K562 (cell line): ENCODE measurements around the gene HNRNPK. TPM values are rescaled to one million over a fixed set of nuclear protein-coding genes. Genes with fewer than 3 reads are reported as not detected.
A peak's percentile ranks its signal among the peaks of the same experiment; 100 is the strongest.

ENCODE experiments used
- BRD4 ChIP-seq: fragments of 200-600 bp; sonication (generic); IDR thresholded peaks from 2 replicates; pipeline ENCODE4 v1.6.1; 2017; ENCODE audit warnings: inconsistent platforms
- ETS2 ChIP-seq: IDR thresholded peaks from 2 replicates; pipeline ENCODE4 v1.6.1; 2016; ENCODE audit warnings: borderline replicate concordance, missing genetic modification characterization, mild to moderate bottlenecking, moderate library complexity, missing compliant biosample characterization; ENCODE audit not compliant: poor library complexity, severe bottlenecking
- HCFC1 ChIP-seq: IDR thresholded peaks from 2 replicates; pipeline ENCODE4 v1.6.1; 2012; ENCODE audit warnings: low read depth, low read length, improper control_type of control experiment
- NFIX ChIP-seq: fragments of 250-450 bp; sonication (Bioruptor Pico); IDR thresholded peaks from 2 replicates; pipeline ENCODE4 v1.4.0; 2020; ENCODE audit warnings: low read depth, mild to moderate bottlenecking, moderate library complexity
- TAF15 ChIP-seq: fragments of 200-400 bp; formaldehyde crosslinking; IDR thresholded peaks from 2 replicates; pipeline ENCODE4 v1.6.1; 2017; ENCODE audit warnings: mild to moderate bottlenecking, low read depth, low read length, moderate library complexity
- ZBTB17 ChIP-seq: fragments of 450-650 bp; formaldehyde crosslinking; IDR thresholded peaks from 2 replicates; pipeline ENCODE4 v1.4.0; 2020; ENCODE audit warnings: mild to moderate bottlenecking
- ZNF444 ChIP-seq: fragments of 250-450 bp; sonication (Bioruptor Pico); IDR thresholded peaks from 2 replicates; pipeline ENCODE4 v1.4.0; 2020; ENCODE audit warnings: mild to moderate bottlenecking, moderate library complexity
- ZNF586 ChIP-seq: fragments of 450-650 bp; formaldehyde crosslinking; conservative IDR thresholded peaks from 2 replicates; pipeline ENCODE4 v1.4.0; 2020; ENCODE audit warnings: mild to moderate bottlenecking, moderate library complexity
- polyA plus RNA-seq, 8 experiments: library from polyadenylated mRNA; depleted of rRNA in 4 of 8; stranded (reverse) in 5 of 8; unstranded in 3 of 8; fragments of >200 nt; fragmentation: Nextera tagmentation in 2 of 8; fragmentation: Illumina TruSeq in 1 of 8; extraction: Ambion mirVana in 2 of 8; extraction: Trizol in 1 of 8; gene quantifications; 2 replicates each; pipeline versions ENCODE4 v1.2.1 to v1.2.3, GENCODE V29; 2011 to 2014; ENCODE audit warnings: inconsistent platforms in 1 of 8, missing spikeins in 1 of 8
- total RNA-seq, 7 experiments: library from RNA; depleted of rRNA in 6 of 7; stranded (reverse); fragments of >200 nt in 6 of 7; fragmentation: Illumina TruSeq in 2 of 7; extraction: Trizol in 2 of 7; gene quantifications; 2 replicates each; pipeline versions ENCODE4 v1.2.1 to v1.2.3, GENCODE V29; 2011 to 2021; ENCODE audit warnings: low replicate concordance in 1 of 7
- TF ChIP-seq, protein P1 (sequence below), 2 experiments: fragments of 450-650 bp; conservative IDR thresholded peaks; 2 replicates each; pipeline ENCODE4 v1.6.1; 2017; ENCODE audit warnings: mild to moderate bottlenecking in 2 of 2, moderate library complexity in 2 of 2
- TF ChIP-seq, protein P2 (sequence below), 2 experiments: fragments of 450-650 bp; formaldehyde crosslinking in 1 of 2; IDR thresholded peaks; 2 replicates each; pipeline versions ENCODE4 v1.4.0 to v1.6.1; 2014 to 2020; ENCODE audit warnings: mild to moderate bottlenecking in 2 of 2, borderline replicate concordance in 1 of 2, low read depth in 1 of 2
- TF ChIP-seq, protein P3 (sequence below): sonication (generic); formaldehyde crosslinking; IDR thresholded peaks from 2 replicates; pipeline ENCODE4 v1.8.1; 2023; ENCODE audit warnings: missing genetic modification reagents, mild to moderate bottlenecking, borderline replicate concordance

Gene HNRNPK
- total and polyA plus RNA-seq, 9 of the 15 experiments (the other 6 are each of a cell fraction or from before 2014, with no cell fraction given): 224 to 883 (median 618) TPM

DNA sequence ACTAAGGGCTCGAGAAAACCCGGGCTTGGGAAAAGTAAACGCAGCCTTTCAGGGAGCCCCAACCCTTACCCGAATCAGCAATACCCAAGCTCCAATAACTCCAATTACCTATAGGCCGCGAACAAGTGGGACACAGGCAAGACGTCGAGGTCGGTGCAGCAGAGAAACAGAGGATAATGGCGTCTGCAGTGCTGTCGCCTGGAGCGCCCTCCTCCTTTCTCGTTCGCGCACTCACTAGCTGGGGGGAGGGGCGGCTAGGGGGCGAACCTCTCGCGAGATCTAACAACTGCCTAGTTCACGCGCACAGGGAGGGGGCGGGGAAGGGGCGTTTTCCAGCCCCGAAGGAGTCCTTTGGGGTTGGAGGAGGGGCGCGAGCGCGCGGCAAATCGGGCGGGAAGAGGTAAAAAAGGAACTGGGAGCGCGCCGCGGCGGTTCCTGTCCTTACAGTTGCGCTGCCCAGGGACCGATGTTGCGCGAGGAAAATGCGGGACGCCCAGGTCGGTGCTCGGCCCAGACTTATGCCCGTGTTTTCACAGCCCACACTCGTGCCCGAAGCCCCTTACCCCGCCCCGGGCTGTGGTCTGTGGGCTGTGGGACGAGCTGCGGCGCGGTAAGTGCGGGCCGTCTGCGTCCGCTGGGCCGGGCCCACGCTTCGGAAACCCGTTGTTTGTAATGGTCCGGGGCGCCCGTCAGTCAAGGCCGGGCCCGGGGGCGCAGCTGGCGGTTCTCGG is 545 bp upstream of the HNRNPK start, which contains the start of gene RMI1 (continued):
- TF ChIP-seq BRD4 (no peak), ZNF444 (CRISPR knock-in tag) (no peak), NFIX (CRISPR knock-in tag) (no peak), ZBTB17 (CRISPR knock-in tag) (no peak), ETS2 (tag) (no peak), TAF15 (no peak), ZNF586 (no peak), HCFC1 (no peak; the same call in 1 of the 2 replicates)
- TF ChIP-seq, protein P1, sequence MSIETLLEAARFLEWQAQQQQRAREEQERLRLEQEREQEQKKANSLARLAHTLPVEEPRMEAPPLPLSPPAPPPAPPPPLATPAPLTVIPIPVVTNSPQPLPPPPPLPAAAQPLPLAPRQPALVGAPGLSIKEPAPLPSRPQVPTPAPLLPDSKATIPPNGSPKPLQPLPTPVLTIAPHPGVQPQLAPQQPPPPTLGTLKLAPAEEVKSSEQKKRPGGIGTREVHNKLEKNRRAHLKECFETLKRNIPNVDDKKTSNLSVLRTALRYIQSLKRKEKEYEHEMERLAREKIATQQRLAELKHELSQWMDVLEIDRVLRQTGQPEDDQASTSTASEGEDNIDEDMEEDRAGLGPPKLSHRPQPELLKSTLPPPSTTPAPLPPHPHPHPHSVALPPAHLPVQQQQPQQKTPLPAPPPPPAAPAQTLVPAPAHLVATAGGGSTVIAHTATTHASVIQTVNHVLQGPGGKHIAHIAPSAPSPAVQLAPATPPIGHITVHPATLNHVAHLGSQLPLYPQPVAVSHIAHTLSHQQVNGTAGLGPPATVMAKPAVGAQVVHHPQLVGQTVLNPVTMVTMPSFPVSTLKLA (conservative IDR thresholded peaks at IDR 0.05): peak; percentile 29 to 42; a peak in 2 of 4 replicates
- TF ChIP-seq, protein P2, sequence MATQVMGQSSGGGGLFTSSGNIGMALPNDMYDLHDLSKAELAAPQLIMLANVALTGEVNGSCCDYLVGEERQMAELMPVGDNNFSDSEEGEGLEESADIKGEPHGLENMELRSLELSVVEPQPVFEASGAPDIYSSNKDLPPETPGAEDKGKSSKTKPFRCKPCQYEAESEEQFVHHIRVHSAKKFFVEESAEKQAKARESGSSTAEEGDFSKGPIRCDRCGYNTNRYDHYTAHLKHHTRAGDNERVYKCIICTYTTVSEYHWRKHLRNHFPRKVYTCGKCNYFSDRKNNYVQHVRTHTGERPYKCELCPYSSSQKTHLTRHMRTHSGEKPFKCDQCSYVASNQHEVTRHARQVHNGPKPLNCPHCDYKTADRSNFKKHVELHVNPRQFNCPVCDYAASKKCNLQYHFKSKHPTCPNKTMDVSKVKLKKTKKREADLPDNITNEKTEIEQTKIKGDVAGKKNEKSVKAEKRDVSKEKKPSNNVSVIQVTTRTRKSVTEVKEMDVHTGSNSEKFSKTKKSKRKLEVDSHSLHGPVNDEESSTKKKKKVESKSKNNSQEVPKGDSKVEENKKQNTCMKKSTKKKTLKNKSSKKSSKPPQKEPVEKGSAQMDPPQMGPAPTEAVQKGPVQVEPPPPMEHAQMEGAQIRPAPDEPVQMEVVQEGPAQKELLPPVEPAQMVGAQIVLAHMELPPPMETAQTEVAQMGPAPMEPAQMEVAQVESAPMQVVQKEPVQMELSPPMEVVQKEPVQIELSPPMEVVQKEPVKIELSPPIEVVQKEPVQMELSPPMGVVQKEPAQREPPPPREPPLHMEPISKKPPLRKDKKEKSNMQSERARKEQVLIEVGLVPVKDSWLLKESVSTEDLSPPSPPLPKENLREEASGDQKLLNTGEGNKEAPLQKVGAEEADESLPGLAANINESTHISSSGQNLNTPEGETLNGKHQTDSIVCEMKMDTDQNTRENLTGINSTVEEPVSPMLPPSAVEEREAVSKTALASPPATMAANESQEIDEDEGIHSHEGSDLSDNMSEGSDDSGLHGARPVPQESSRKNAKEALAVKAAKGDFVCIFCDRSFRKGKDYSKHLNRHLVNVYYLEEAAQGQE (IDR thresholded peaks at IDR 0.05; ENCODE audit: borderline replicate concordance): no peak
- TF ChIP-seq, protein P2 (CRISPR knock-in tag; IDR thresholded peaks at IDR 0.05; ENCODE audit: low read depth): no peak
- TF ChIP-seq, protein P3, sequence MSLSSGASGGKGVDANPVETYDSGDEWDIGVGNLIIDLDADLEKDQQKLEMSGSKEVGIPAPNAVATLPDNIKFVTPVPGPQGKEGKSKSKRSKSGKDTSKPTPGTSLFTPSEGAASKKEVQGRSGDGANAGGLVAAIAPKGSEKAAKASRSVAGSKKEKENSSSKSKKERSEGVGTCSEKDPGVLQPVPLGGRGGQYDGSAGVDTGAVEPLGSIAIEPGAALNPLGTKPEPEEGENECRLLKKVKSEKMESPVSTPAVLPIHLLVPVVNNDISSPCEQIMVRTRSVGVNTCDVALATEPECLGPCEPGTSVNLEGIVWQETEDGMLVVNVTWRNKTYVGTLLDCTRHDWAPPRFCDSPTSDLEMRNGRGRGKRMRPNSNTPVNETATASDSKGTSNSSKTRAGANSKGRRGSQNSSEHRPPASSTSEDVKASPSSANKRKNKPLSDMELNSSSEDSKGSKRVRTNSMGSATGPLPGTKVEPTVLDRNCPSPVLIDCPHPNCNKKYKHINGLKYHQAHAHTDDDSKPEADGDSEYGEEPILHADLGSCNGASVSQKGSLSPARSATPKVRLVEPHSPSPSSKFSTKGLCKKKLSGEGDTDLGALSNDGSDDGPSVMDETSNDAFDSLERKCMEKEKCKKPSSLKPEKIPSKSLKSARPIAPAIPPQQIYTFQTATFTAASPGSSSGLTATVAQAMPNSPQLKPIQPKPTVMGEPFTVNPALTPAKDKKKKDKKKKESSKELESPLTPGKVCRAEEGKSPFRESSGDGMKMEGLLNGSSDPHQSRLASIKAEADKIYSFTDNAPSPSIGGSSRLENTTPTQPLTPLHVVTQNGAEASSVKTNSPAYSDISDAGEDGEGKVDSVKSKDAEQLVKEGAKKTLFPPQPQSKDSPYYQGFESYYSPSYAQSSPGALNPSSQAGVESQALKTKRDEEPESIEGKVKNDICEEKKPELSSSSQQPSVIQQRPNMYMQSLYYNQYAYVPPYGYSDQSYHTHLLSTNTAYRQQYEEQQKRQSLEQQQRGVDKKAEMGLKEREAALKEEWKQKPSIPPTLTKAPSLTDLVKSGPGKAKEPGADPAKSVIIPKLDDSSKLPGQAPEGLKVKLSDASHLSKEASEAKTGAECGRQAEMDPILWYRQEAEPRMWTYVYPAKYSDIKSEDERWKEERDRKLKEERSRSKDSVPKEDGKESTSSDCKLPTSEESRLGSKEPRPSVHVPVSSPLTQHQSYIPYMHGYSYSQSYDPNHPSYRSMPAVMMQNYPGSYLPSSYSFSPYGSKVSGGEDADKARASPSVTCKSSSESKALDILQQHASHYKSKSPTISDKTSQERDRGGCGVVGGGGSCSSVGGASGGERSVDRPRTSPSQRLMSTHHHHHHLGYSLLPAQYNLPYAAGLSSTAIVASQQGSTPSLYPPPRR (CRISPR knock-in tag): no peak
